GM18519 (cell line): ENCODE data around the gene PDE4D.
"Not testable (repeated sequence)": the region's sequence is repeated elsewhere in the genome, so short reads cannot be mapped to it uniquely, and the experiment has no call there.

Experiments used
- ATAC-seq: cut with Tn5 transposase; IDR thresholded peaks from one replicate; pipeline ENCODE4 v1.9.1; 2021; ENCODE audit warnings: mild to moderate bottlenecking, moderate library complexity; ENCODE audit not compliant: unreplicated experiment, low FRiP score

The PDE4D gene

GRCh38 chr5:59321642-59322041, 571.9 kb downstream of the PDE4D start:
- ATAC-seq = no peak

- no peak for ATAC-seq
Observed at GRCh38 chr5:59320420-59320819, 573.1 kb downstream of the PDE4D start.

GRCh38 chr5:59319250-59319649, 574.3 kb downstream of the PDE4D start:
- ATAC-seq = no peak

GRCh38 chr5:59317774-59318205, 575.7 kb downstream of the PDE4D start:
- ATAC-seq = no peak

- no peak for ATAC-seq
Observed at GRCh38 chr5:59317023-59317773, 576.3 kb downstream of the PDE4D start.

- no peak for ATAC-seq
Observed at GRCh38 chr5:59312223-59312622, 581.3 kb downstream of the PDE4D start.

- not testable (repeated sequence) for ATAC-seq
Observed at GRCh38 chr5:59308685-59309084, 584.8 kb downstream of the PDE4D start.

GRCh38 chr5:59303289-59303716, 590.2 kb downstream of the PDE4D start:
- not testable (repeated sequence) for ATAC-seq

GRCh38 chr5:59302509-59302908, 591.0 kb downstream of the PDE4D start:
- ATAC-seq = not testable (repeated sequence)

- no peak for ATAC-seq
Observed at GRCh38 chr5:59301727-59302126, 591.8 kb downstream of the PDE4D start.

- no peak for ATAC-seq
Observed at GRCh38 chr5:59300930-59301329, 592.6 kb downstream of the PDE4D start.

- no peak for ATAC-seq
Observed at GRCh38 chr5:59299006-59299405, 594.5 kb downstream of the PDE4D start.

- ATAC-seq = no peak
Observed at GRCh38 chr5:59296317-59297264, 596.9 kb downstream of the PDE4D start.

GRCh38 chr5:59293700-59294099, 599.8 kb downstream of the PDE4D start:
- ATAC-seq = no peak

GRCh38 chr5:59291941-59292340, 601.6 kb downstream of the PDE4D start:
- no peak for ATAC-seq

GRCh38 chr5:59287884-59288283, 605.6 kb downstream of the PDE4D start:
- ATAC-seq = no peak

- ATAC-seq = no peak
Observed at GRCh38 chr5:59287361-59287760, 606.2 kb downstream of the PDE4D start.

GRCh38 chr5:59286510-59286909, 607.0 kb downstream of the PDE4D start:
- ATAC-seq = no peak

GRCh38 chr5:59285300-59286016, 608.1 kb downstream of the PDE4D start:
- ATAC-seq = no peak

- ATAC-seq = no peak
Observed at GRCh38 chr5:59282726-59283125, 610.8 kb downstream of the PDE4D start.

- no peak for ATAC-seq
Observed at GRCh38 chr5:59279979-59280378, 613.5 kb downstream of the PDE4D start.
